Measurements from ENCODE around the gene ACTR3C.

Gene ACTR3C

GRCh38 chr7:150359622-150360362 is 36.4 kb upstream of the ACTR3C start:
- TF ChIP-seq ZFP30 (CRISPR knock-in tag; IDR thresholded peaks at IDR 0.05): no peak
- TF ChIP-seq PPARA (CRISPR knock-in tag; IDR thresholded peaks at IDR 0.05; ENCODE audit: borderline replicate concordance): no peak
- no peak for TF ChIP-seq SNAI2 (CRISPR knock-in tag; IDR thresholded peaks at IDR 0.05)
- no peak for TF ChIP-seq ISL1 (CRISPR knock-in tag; IDR thresholded peaks at IDR 0.05)
- no peak for TF ChIP-seq POU6F1 (CRISPR knock-in tag; IDR thresholded peaks at IDR 0.05; ENCODE audit: borderline replicate concordance, low read depth)
- TF ChIP-seq ZFP3 (CRISPR knock-in tag; IDR thresholded peaks at IDR 0.05): no peak
- TF ChIP-seq ZC3H10 (CRISPR knock-in tag; IDR thresholded peaks at IDR 0.05): no peak
- no peak for ATAC-seq

GRCh38 chr7:150358988-150359621 is 35.8 kb upstream of the ACTR3C start:
- TF ChIP-seq ZC3H10 (CRISPR knock-in tag; IDR thresholded peaks at IDR 0.05) (no peak), ESRRG (CRISPR knock-in tag; IDR thresholded peaks at IDR 0.05) (no peak), ZFP3 (CRISPR knock-in tag; IDR thresholded peaks at IDR 0.05) (no peak), ZNF565 (CRISPR knock-in tag; conservative IDR thresholded peaks at IDR 0.05; ENCODE audit: low read depth) (no peak), SNAI2 (CRISPR knock-in tag; IDR thresholded peaks at IDR 0.05) (no peak), ISL1 (CRISPR knock-in tag; IDR thresholded peaks at IDR 0.05) (no peak), PPARA (CRISPR knock-in tag; IDR thresholded peaks at IDR 0.05; ENCODE audit: borderline replicate concordance) (no peak), CSRNP3 (CRISPR knock-in tag; IDR thresholded peaks at IDR 0.05) (no peak), POU6F1 (CRISPR knock-in tag; IDR thresholded peaks at IDR 0.05; ENCODE audit: borderline replicate concordance, low read depth) (no peak), ZNF70 (CRISPR knock-in tag; IDR thresholded peaks at IDR 0.05) (no peak), OSR1 (CRISPR knock-in tag; IDR thresholded peaks at IDR 0.05) (no peak), TSHZ2 (CRISPR knock-in tag; IDR thresholded peaks at IDR 0.05) (no peak), BACH2 (CRISPR knock-in tag; IDR thresholded peaks at IDR 0.05; ENCODE audit: borderline replicate concordance) (no peak), ZNF8 (CRISPR knock-in tag; IDR thresholded peaks at IDR 0.05) (no peak), RARB (CRISPR knock-in tag; IDR thresholded peaks at IDR 0.05) (no peak)
- no peak for ATAC-seq

- no peak for ATAC-seq
- TF ChIP-seq ZC3H10 (CRISPR knock-in tag; IDR thresholded peaks at IDR 0.05) (no peak), ZNF8 (CRISPR knock-in tag; IDR thresholded peaks at IDR 0.05) (no peak), TSHZ2 (CRISPR knock-in tag; IDR thresholded peaks at IDR 0.05) (no peak), TOX (CRISPR knock-in tag; IDR thresholded peaks at IDR 0.05; ENCODE audit: borderline replicate concordance) (no peak), ISL1 (CRISPR knock-in tag; IDR thresholded peaks at IDR 0.05) (no peak), ARNTL (CRISPR knock-in tag; IDR thresholded peaks at IDR 0.05; ENCODE audit: borderline replicate concordance, low read depth) (no peak), OSR1 (CRISPR knock-in tag; IDR thresholded peaks at IDR 0.05) (no peak), SNAI2 (CRISPR knock-in tag; IDR thresholded peaks at IDR 0.05) (no peak)
Observed at GRCh38 chr7:150358433-150358832, 35.1 kb upstream of the ACTR3C start.
